ENCODE measurements around the gene THAP10. TPM values are rescaled to one million over a fixed set of nuclear protein-coding genes. Genes with fewer than 3 reads are reported as not detected.
A peak's percentile ranks its signal among the peaks of the same experiment; 100 is the strongest.

THAP10 gene
- total and polyA plus RNA-seq, 2 experiments from 2014 or later: 2.1 to 3.0 TPM

GRCh38 chr15:70833861-70834765 lies 58.1 kb downstream of the THAP10 start:
- H3K9me3 ChIP-seq (ENCODE audit: low read depth): no peaks in the 10 kb centered on the region
- no peaks in the 10 kb centered on the region for H3K36me3 ChIP-seq (replicated peaks; ENCODE audit: insufficient read depth, low read depth)
- H4K20me1 ChIP-seq (ENCODE audit: insufficient read depth, poor library complexity, severe bottlenecking): no peaks in the 10 kb centered on the region
- no peak overlapping the region for H2AFZ ChIP-seq
- H3K27me3 ChIP-seq: no peaks in the 10 kb centered on the region
- H3K4me3 ChIP-seq: no peak overlapping the region
- TF ChIP-seq EZH2phosphoT487 (IDR thresholded peaks at IDR 0.05; ENCODE audit: low read depth, severe bottlenecking, unreplicated experiment) (no peak), EZH2 (IDR thresholded peaks at IDR 0.05; ENCODE audit: borderline replicate concordance) (no peak), CTCF (IDR thresholded peaks at IDR 0.05; ENCODE audit: poor library complexity) (no peak)
- H3K4me2 ChIP-seq: peak overlapping the region; percentile 12
- no peaks in the 10 kb centered on the region for H3K79me2 ChIP-seq
- peaks cover 15% of the 10 kb centered on the region for H3K4me1 ChIP-seq (ENCODE audit: insufficient read depth)
- no peaks in the 10 kb centered on the region for H3K9me2 ChIP-seq (replicated peaks; ENCODE audit: insufficient read depth)
- 58% methylated on average over 9 of the region's 9 CpGs for WGBS (ENCODE audit: low lambda C conversion rate, missing lambda C conversion rate)
- peak; percentile 65 for DNase-seq (ENCODE audit: low spot score)
- peak overlapping the region; percentile 91 for H3K27ac ChIP-seq

- no peaks in the 10 kb centered on the region for H4K20me1 ChIP-seq (ENCODE audit: insufficient read depth, poor library complexity, severe bottlenecking)
- no peak for DNase-seq (ENCODE audit: low spot score)
- H3K27me3 ChIP-seq: no peaks in the 10 kb centered on the region
- no peak overlapping the region for H3K4me2 ChIP-seq
- H3K4me1 ChIP-seq (ENCODE audit: insufficient read depth): peaks cover 15% of the 10 kb centered on the region
- H3K9me3 ChIP-seq (ENCODE audit: low read depth): no peaks in the 10 kb centered on the region
- H3K79me2 ChIP-seq: no peaks in the 10 kb centered on the region
- no peak overlapping the region for H2AFZ ChIP-seq
- WGBS (ENCODE audit: low lambda C conversion rate, missing lambda C conversion rate): 90% methylated on average over 3 of the region's 3 CpGs
- TF ChIP-seq EZH2phosphoT487 (IDR thresholded peaks at IDR 0.05; ENCODE audit: low read depth, severe bottlenecking, unreplicated experiment): no peak
- TF ChIP-seq EZH2 (IDR thresholded peaks at IDR 0.05; ENCODE audit: borderline replicate concordance): no peak
- no peak for TF ChIP-seq CTCF (IDR thresholded peaks at IDR 0.05; ENCODE audit: poor library complexity)
- H3K9me2 ChIP-seq (replicated peaks; ENCODE audit: insufficient read depth): no peaks in the 10 kb centered on the region
- H3K4me3 ChIP-seq: no peak overlapping the region
- H3K27ac ChIP-seq: peak overlapping the region; percentile 66
- H3K36me3 ChIP-seq (replicated peaks; ENCODE audit: insufficient read depth, low read depth): no peaks in the 10 kb centered on the region
Measured at GRCh38 chr15:70833422-70833821, 58.8 kb downstream of the THAP10 start.

GRCh38 chr15:70832176-70832575 lies 60.1 kb downstream of the THAP10 start:
- H3K4me3 ChIP-seq: no peak overlapping the region
- 97% methylated on average over 20 of the region's 20 CpGs for WGBS (ENCODE audit: low lambda C conversion rate, missing lambda C conversion rate)
- H3K4me2 ChIP-seq: no peak overlapping the region
- no peaks in the 10 kb centered on the region for H3K9me2 ChIP-seq (replicated peaks; ENCODE audit: insufficient read depth)
- no peak overlapping the region for H3K27ac ChIP-seq
- TF ChIP-seq EZH2 (IDR thresholded peaks at IDR 0.05; ENCODE audit: borderline replicate concordance) (no peak), EZH2phosphoT487 (IDR thresholded peaks at IDR 0.05; ENCODE audit: low read depth, severe bottlenecking, unreplicated experiment) (no peak), CTCF (IDR thresholded peaks at IDR 0.05; ENCODE audit: poor library complexity) (no peak)
- no peak overlapping the region for H2AFZ ChIP-seq
- H3K36me3 ChIP-seq (replicated peaks; ENCODE audit: insufficient read depth, low read depth): no peaks in the 10 kb centered on the region
- no peak for DNase-seq (ENCODE audit: low spot score)
- H3K4me1 ChIP-seq (ENCODE audit: insufficient read depth): peaks cover 15% of the 10 kb centered on the region
- H3K79me2 ChIP-seq: no peaks in the 10 kb centered on the region
- H4K20me1 ChIP-seq (ENCODE audit: insufficient read depth, poor library complexity, severe bottlenecking): no peaks in the 10 kb centered on the region
- no peaks in the 10 kb centered on the region for H3K27me3 ChIP-seq
- H3K9me3 ChIP-seq (ENCODE audit: low read depth): no peaks in the 10 kb centered on the region

Other genes with a start within 250 kb of the THAP10 start
- 46.4 and 46.7 TPM in 2 replicates for gene UACA, start 128.9 kb downstream of the THAP10 start, total RNA-seq
- gene UACA, start 128.9 kb downstream of the THAP10 start, polyA plus RNA-seq: 45.4 and 58.7 TPM in 2 replicates
- gene LARP6, start 38.3 kb downstream of the THAP10 start, total RNA-seq: 31.9 and 45.9 TPM in 2 replicates
- gene LARP6, start 38.3 kb downstream of the THAP10 start, polyA plus RNA-seq: 50.0 and 55.9 TPM in 2 replicates
- gene LRRC49, start 393 bp upstream of the THAP10 start, total RNA-seq: 7.8 and 11.6 TPM in 2 replicates
- 1.4 and 1.9 TPM in 2 replicates for gene LRRC49, start 393 bp upstream of the THAP10 start, polyA plus RNA-seq
- gene THSD4, start 223.0 kb upstream of the THAP10 start, total RNA-seq: 7.0 and 8.0 TPM in 2 replicates
- gene THSD4, start 223.0 kb upstream of the THAP10 start, polyA plus RNA-seq: 3.3 and 4.3 TPM in 2 replicates